Measurements from ENCODE around the gene SLC25A17.
"Not testable (repeated sequence)": the region's sequence is repeated elsewhere in the genome, so short reads cannot be mapped to it uniquely, and the experiment has no call there.

SLC25A17 gene

GRCh38 chr22:40720538-40721256 is 98.4 kb downstream of the SLC25A17 start:
- DNase-seq (ENCODE audit: low read depth) = no peak
- H3K4me3 ChIP-seq (ENCODE audit: low read depth, low read length) = no peak overlapping the region
- no peak for TF ChIP-seq CTCF (conservative IDR thresholded peaks at IDR 0.05; ENCODE audit: low read depth, low read length)

GRCh38 chr22:40720156-40720537 is 99.0 kb downstream of the SLC25A17 start:
- DNase-seq (ENCODE audit: low read depth); H3K4me3 ChIP-seq (ENCODE audit: low read depth, low read length): not testable (repeated sequence)

All from choroid plexus epithelial cell (primary cell).